GM11168 (cell line): ENCODE results near the gene SNTB2.

Source experiments
- in situ Hi-C: fragments of 300-500 bp; cut with MboI; formaldehyde crosslinking; loops from one replicate; pipeline ENCODE4 v1.12.0; 2022; ENCODE audit warnings: low sequenced_read_pairs; ENCODE audit not compliant: unreplicated experiment

The SNTB2 gene

DNA sequence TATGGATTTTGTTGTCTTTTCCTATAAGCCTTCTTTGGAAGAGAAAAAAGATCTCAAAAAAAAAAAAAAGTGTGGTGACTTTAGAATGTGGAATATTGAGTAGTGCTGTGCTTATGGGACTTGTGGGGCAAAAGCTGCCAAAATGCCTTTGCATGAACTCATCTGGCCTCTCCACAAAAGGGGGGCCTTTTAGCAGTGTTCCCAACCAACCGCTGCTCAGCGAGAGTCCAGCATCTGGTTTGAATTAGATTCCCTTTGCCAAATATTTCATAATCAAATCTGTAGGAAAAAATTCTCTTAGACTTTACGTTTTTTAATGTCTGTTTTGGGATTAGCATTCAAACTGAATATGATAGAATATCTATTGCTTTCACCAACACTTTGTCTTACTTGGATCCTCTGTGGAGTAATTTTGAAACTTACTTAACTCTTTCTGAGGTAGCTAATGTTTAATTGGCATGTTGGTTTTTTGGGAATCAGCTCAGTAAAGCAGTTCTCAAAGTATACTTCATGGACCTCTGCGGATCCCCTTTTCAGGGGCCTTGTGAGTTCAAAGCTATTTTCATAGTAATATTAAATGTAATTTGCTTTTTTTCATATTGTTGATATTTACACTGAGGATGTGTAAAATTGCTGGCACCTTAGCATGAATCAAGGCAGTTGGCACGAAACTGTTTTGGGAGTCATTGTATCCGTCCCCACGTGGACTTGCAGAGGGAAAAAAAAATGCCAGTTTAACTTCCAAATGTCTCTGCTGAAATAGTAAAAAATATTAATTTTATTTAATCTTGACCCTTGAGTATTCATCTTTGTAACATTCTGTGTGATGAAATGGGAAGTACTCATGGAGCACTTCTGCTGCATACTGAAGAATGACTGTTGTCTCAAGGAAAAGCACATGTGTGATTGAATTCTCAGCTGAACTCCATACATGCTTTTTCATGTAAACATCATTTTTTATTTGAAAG, 89.5 kb downstream of the SNTB2 start:
- in situ Hi-C loops: loop anchor here (25.0 kb wide), 1 partner anchor 414 kb away; no protein-coding TSS in a partner anchor

GRCh38 chr16:69277413-69277812, 90.4 kb downstream of the SNTB2 start:
- in situ Hi-C loops: loop anchor here (25.0 kb wide), 1 partner anchor 415 kb away; no protein-coding TSS in a partner anchor

DNA sequence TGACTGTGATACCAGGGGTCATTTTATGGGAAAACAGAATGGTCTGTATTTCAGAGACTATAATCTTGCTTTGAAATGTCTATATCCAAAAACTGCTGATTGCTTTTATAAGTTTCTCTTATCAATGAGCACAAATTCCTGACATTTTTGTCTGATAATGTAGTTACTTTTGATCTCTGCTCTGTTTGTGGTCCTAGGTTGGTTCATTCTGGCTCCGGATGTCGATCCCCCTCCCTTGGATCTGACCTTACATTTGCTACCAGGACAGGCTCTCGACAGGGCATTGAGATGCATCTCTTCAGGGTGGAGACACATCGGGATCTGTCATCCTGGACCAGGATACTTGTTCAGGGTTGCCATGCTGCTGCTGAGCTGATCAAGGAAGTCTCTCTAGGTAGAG, 96.9 kb downstream of the SNTB2 start:
- in situ Hi-C loops: loop anchor here (25.0 kb wide), 1 partner anchor 422 kb away; no protein-coding TSS in a partner anchor

DNA sequence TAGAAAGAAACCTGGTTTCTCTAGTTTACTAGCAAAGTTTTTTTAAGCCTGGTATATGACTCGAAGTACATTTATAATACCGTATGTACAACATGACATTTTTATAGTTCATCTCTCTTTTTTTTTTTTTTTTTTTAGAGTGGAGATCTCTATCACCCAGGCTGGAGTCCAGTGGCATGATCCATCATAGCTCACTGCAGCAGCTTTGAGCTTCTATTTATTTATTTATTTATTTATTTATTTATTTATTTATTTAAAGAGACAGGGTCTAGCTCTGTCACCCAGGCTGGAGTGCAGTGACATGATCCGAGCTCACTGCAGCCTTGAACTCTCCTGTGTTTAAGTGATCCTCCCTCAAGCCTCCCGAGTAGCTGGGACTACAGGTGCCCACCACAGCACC, 98.3 kb downstream of the SNTB2 start:
- in situ Hi-C loops: loop anchor here (5.0 to 25.0 kb wide), 2 partner anchors 133 to 423 kb away; no protein-coding TSS in a partner anchor

GRCh38 chr16:69286941-69287713, 100.2 kb downstream of the SNTB2 start:
- in situ Hi-C loops: loop anchor here (5.0 to 25.0 kb wide), 2 partner anchors 135 to 425 kb away; no protein-coding TSS in a partner anchor

DNA sequence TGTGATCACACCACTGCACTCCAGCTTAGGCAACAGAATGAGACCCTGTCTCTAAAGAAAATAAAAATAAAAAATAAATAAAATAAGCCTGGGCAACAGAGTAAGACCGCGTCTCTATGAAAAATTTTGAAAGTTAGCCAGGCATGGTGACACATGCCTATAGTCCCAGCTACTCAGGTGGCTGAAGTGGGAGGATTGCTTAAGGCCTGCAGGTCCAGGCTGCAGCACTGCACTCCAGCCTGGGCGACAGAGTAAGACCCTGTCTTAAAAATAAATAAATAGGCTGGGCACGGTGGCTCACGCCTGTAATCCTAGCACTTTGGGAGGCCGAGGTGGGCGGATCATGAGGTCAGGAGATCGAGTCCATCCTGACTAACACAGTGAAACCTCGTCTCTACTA, 104.7 kb downstream of the SNTB2 start:
- in situ Hi-C loops: loop anchor here (25.0 kb wide), 1 partner anchor 429 kb away; no protein-coding TSS in a partner anchor

DNA sequence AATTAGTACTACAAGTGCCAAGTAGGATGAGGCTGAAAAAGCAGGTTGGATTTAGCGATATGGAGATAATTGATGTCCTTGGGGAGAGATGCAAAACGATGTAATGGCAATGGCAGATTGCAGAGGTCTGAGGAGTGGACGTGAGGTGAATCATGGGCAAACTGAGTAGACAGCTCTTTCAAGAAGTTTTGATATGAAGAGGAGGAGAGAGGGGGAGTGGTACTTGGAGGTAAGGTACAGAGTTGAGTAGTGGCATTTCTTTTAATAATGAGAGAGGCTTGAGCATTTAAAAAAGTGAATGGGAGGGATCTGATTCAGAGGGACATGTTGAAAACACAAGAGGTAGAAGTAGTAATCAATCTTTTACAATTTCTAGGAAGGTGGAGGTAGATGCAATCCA, 106.4 kb downstream of the SNTB2 start:
- in situ Hi-C loops: loop anchor here (25.0 kb wide), 1 partner anchor 431 kb away; no protein-coding TSS in a partner anchor

DNA sequence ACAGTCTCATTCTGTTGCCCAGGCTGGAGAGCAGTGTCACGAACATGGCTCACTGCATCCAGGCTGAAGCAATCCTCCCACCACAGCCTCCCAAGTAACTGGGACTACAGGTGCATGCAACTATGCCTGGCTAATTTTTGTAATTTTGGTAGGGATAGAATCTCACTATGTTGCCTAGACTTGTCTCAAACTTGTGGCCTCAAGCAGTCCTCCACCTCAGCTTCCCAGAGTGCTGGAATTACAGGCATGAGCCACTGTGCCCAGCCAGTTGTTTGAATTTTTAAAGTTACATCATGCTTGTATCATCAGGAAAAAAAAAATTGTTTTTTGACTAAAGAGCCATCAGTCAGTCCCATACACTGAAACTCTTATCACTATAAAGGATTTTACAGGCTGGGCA, 107.1 kb downstream of the SNTB2 start:
- in situ Hi-C loops: loop anchor here (25.0 kb wide), 1 partner anchor 432 kb away; no protein-coding TSS in a partner anchor

DNA sequence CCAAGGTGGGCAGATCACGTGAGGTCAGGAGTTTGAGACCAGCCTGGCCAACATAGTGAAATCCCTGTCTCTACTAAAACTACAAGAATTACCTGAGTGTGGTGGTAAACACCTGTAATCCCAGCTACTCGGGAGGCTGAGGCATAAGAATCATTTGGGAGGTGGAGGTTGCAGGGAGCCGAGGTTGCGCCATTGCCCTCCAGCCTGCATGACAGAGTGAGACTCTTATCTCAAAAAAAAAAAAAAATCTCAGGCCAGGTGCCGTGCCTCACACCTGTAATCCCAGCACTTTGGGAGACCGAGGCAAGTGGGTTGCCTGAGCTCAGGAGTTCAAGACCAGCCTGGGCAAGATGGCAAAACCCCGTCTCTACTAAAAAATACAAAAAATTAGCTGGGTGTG, 109.8 kb downstream of the SNTB2 start:
- in situ Hi-C loops: loop anchor here (25.0 kb wide), 1 partner anchor 434 kb away; no protein-coding TSS in a partner anchor

DNA sequence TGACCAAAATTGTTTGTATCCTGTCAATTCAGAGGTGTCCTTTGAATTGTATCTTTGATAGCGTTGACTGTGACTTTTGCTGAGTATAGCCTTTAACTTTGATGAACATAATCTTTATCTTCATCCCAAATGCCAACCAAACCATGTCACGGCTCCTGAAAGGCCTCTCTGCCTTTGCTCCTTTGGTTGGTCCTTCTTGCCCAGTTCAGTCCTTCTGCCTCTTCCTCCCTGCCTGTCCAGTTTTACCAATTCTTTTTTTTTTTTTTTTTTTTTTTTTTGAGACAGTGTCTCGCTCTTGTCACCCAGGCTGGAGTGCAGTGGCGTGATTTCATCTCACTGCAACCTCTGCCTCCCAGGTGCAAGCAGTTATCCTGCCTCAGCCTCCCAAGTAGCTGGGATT, 111.3 kb downstream of the SNTB2 start:
- in situ Hi-C loops: loop anchor here (25.0 kb wide), 1 partner anchor 436 kb away; no protein-coding TSS in a partner anchor

DNA sequence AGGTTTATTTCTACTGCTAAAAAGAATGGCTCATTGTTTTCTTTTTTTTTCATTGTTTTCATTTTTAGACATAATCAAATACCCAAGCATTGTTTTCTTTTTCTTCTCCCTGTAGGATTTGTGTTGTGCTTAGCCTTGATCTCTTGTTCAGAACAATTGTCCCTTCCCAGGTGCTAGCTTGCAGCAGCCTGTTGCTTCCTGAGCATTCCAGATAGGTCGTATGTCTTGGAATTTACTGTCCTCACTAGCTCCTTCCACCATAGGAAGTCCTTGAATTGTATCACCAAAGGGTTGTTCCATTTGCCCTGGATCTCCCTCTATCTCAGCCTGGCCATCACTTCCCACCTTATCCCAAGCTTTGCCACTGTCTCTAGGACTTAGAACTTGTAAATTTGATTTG, 114.2 kb downstream of the SNTB2 start:
- in situ Hi-C loops: no loop called here

DNA sequence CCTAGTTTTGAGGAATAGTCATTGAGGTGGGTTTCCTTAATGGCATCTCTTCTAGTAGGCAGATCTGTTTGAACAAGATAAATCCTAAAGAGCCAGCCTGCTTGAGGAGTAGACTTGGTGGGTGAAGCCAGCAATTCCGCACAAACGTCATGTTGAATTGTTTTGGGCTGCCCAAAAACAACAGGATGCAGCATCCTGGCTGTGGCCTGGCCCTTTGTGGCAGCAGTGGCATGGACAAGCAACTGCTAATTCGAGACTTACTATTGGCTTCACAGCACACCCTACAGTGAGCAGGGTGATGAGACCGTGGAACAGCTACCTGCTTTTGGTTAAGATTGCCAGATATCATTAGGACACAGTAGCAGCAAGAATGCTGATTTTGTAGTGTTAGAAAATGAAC, 114.9 kb downstream of the SNTB2 start:
- in situ Hi-C loops: no loop called here

GRCh38 chr16:69302301-69302700, 115.3 kb downstream of the SNTB2 start:
- in situ Hi-C loops: no loop called here

- in situ Hi-C loops: no loop called here
These were observed 119.1 kb downstream of the SNTB2 start for GRCh38 chr16:69306031-69306430.

- in situ Hi-C loops: no loop called here
These were observed 120.1 kb downstream of the SNTB2 start for GRCh38 chr16:69307091-69307490.

- in situ Hi-C loops: no loop called here
These were observed 120.9 kb downstream of the SNTB2 start for GRCh38 chr16:69307856-69308255.

DNA sequence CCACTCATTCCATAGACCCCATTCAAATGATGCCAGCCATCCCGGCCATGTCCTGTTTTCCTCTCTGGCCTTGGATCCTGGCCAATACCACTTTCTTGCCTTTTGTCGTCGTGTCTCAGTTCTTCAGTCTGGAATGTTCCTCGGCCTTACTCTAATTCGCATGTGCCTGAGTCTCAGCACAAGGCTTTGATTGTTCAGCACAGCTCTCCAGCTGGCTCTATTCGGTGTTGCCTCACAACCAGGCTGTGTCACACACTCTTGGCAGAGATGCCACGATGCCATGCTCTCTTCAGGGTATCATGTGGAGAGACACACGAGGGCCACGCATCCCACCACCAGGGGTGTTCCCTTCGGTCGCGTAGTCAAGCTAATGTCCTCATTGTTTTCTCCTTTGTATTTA, 122.4 kb downstream of the SNTB2 start:
- in situ Hi-C loops: no loop called here

GRCh38 chr16:69310653-69311532, 123.9 kb downstream of the SNTB2 start, which contains the start of gene VPS4A:
Gene VPS4A, plus strand, starts transcription at chr16:69311350. Its CDS starts 162 bp downstream, at chr16:69311512.
- in situ Hi-C loops: no loop called here
